GM21515 (cell line): ENCODE data around the gene CD19.
"Not testable (repeated sequence)": the region's sequence is repeated elsewhere in the genome, so short reads cannot be mapped to it uniquely, and the experiment has no call there.

Experiments
- ATAC-seq: cut with Tn5 transposase; IDR thresholded peaks from one replicate; pipeline ENCODE4 v1.9.1; 2021; ENCODE audit not compliant: unreplicated experiment

CD19 gene

DNA sequence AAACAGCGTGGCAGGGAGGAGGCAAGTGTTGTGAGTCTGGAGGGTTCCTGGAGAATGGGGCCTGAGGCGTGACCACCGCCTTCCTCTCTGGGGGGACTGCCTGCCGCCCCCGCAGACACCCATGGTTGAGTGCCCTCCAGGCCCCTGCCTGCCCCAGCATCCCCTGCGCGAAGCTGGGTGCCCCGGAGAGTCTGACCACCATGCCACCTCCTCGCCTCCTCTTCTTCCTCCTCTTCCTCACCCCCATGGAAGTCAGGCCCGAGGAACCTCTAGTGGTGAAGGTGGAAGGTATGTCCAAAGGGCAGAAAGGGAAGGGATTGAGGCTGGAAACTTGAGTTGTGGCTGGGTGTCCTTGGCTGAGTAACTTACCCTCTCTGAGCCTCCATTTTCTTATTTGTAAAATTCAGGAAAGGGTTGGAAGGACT lies at the start of gene CD19:
CD19 (plus strand) TSS at position 171 of the 425 bp plus-strand sequence; CDS start at position 201, 30 bp downstream.
- ATAC-seq, result no peak

DNA sequence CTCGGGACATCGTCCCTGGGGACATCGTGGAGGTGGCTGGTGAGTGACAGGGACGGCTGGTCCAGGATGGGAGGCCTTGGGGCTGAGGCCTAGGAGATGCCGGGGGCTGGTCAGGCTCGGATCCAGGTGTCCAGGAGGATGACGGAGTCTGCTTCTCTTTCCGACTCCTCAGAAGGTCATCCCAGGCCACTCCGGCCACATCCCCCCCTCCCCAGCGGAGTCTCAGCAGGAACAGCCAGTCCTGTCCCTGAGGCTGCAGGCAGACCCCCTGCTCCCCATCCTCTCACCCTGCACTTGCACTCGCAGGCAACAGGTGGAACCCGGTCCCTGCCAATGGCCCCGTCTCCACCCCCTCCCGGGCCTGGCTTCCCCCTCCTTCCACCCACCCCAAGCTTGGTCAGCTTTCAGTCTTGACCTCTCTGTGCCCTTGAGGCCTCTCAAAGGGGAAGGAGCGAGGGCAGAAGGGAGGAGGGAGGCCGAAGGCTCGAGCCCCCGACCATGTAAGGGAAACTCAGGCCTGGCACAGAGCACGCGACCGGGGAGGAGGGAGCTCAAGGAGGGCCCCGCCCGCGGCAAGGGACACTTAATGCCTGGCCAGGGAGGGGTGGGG lies 49.1 kb upstream of the CD19 start:
- ATAC-seq, result no peak

DNA sequence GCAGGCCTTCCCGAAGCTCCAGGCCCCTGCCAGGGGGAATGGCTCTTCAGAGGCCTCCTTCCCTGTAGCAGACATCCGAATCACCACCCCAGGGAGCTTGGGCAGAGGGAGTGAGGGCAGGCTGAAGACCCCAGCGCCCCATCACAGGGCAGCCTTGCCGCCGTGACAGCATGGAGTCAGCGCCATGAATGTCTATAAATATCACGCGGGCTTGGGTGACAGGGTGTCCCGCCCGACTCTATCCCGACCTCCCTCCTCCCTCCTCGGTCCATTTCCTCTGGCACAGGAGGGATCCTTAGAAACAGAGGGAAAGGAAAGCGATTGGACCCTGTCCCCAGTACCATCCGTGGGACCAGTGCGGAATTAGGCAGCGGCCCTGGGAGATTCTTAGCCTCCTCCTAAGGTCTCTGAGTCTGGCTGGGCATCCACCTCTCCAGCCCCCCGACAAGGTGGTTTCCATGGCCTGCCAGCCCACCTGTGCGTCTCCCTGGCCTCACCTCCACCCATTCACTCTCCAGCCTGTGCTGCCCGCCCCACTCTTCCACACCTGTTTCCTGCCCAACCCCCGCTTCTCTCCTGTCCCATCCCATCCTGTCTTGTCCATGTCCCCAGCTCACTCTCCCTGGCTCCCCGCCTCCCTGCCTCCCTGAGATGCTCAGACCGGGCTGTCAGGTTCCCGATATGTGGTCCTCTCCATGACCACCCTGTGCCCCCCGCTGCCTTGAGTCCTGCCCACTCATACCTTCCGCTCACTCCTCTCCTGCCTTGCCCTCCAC lies 48.4 kb upstream of the CD19 start:
- no peak for ATAC-seq

DNA sequence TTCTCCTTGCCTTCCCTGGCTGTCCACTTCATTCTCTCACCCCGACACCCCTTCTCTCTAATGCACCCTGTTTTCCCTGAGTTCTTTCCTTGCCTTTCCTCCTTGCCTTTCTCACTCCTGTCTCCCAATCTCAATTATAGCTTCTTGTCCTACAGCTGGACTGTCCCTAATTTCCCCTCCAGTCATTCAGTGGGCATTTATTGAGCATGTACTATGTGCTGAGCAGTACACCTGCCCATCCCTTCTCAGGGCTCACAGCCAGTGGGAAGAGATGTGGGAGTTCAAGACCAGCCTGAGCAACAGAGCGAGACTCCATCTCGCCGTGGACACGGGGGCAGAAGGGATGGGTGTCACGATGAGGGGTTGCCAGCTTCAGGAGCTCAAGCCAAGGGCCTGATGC lies 47.7 kb upstream of the CD19 start:
- ATAC-seq, result no peak

DNA sequence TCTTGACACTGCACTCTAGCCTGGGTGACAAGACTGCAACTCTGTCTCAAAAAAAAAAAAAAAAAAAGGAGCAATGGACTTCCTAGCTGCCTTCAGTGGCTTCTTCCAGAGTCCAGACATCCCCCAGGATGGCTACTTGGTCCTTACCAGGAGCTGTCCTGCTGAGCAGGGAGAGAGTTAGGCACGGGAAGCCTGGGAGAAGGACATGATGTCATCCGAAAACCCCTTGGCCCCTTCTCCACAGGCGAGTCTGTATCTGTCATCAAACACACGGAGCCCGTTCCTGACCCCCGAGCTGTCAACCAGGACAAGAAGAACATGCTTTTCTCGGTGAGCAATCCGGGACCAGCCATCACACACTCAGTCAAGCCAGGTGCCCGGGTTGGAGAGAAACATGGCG lies 44.8 kb upstream of the CD19 start:
- no peak for ATAC-seq

DNA sequence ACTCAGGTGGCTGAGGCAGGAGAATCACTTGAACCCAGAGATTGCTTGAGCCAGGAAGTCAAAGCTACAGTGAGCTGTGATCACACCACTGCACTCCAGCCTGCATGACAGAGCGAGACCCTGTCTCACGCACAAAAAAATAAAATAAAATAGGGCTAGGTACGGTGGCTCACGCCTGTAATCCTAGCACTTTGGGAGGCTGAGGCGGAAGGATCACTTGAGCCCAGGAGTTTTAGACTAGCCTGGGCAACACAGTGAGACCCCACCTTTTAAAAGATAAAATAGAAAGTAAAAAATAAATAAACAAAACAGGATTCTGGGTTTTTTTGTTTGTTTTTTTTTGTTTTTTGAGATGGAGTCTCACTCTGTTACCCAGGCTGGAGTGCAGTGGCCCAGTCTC lies 41.4 kb upstream of the CD19 start:
- not testable (repeated sequence) for ATAC-seq

DNA sequence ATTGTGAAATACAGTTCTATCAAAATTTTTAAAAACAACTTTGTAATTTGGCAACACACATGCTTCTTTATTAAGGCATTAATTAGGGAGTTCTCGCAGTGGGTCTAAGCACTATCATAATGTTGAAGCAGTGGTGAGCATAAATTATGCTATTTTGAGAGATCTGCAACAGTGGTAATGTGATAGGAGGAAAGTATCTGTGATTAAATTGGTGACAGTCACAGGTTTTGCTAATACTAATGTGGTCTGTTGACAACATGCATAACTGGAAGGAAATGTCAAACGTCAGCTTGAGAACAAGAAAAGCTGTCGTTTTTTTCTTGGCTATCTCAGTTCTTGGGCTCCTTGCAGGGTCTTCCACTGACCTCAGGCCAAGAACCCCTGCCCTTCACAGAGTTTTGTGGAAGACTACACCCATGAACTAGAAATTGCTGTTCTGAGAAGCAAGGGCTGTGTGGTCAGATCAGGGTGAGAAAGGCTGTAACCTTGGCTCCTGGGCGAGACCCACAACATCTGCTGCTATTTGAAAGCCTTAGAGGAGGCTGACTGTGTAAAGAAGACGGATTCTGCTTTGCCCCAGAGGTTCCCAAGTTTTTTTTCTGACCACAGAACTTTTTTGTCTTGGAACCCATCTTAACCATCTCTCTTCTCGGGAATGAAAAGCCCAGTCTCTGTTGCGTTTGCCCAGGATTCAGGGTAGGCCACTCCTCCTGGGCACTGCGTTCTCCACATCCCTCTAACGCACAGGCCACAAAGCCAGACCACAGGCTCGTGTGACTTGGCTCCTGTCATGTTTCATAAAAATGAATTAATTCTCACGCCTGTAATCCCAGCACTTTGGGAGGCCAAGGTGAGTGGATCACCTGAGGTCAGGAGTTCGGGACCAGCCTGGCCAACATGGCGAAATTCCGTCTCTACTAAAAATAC lies 39.5 kb upstream of the CD19 start:
- ATAC-seq, result no peak

DNA sequence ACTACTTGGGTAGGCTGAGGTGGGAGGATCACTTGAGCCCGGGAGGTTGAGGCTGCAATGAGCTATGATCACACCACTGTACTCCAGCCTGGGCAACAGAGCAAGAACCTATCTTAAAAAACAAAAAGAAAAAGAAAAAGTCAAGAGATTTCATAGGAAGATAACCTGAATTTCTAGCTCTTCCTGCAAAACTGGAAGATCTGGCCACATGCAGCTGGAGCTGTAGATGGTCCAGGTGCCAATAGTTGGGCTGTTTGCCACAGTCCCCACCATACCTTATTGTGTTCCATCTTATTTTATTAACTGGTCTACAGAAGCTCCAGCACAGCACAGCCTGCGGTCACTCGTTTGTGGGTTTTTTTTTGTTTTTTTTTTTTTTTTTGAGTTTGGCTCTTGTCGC lies 38.5 kb upstream of the CD19 start:
- no peak for ATAC-seq

DNA sequence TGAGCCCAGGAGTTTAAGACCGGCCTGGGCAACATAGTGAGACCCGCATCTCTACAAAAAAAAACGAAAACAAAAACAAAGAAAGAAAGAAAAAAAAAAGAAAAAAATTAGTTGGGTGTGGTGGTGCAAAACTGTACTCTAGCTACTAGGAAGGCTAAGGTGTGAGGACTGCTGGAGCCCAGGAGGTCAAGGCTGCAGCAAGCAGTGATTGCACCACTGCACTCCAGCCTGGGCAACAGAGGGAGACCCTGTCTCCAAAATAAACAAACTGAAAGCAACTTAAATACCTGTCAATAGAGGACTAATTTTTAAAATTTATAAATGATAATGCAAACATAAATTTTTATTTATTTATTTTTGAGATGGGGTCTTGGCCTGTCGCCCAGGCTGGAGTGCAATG lies 36.2 kb upstream of the CD19 start:
- no peak for ATAC-seq

DNA sequence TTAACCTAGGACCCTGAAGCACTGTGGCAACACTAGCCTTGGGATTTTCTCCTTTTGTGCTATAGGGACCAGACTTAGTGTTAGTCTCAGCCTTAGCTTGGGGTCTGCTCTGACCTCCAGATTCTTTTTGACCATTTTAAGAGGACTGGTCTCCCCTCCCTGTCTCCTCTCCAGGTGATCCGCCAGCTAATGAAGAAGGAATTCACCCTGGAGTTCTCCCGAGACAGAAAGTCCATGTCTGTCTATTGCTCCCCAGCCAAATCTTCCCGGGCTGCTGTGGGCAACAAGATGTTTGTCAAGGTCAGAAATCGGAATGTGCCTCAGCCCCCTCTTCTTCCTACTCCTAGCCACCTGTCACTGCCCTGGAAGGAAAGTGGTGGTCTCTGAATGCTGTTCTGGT lies 33.9 kb upstream of the CD19 start:
- ATAC-seq, result no peak

DNA sequence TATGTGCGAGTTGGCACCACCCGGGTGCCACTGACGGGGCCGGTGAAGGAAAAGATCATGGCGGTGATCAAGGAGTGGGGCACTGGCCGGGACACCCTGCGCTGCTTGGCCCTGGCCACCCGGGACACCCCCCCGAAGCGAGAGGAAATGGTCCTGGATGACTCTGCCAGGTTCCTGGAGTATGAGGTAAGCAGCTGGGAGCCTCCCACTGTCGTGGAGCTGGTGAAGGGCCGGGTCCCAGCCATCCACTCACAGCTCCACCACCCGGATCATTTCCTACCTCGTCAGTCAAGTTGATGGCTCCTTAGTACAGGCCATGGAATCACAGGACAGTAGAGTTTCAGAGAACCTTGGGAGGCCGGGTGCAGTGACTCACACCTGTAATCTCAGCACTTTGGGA lies 33.5 kb upstream of the CD19 start:
- no peak for ATAC-seq

DNA sequence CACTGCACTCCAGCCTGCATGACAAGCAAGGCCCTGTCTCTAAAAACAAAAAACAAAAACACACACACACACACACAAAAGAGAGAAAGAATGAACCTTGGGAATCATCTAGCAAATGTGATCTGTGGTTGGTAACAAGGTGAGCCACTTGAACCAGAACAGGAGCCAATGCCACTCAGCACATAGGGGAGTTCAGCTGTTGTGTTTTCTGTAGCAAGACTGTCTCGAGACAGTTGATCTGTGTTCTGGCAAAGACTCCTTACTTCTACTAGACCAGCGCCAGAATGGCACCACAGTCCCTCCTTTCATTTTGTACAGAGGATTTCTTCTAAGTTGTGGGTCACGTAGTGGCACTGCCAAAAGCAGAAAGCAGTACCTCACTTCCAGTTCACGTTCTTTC lies 32.8 kb upstream of the CD19 start:
- ATAC-seq, result no peak

DNA sequence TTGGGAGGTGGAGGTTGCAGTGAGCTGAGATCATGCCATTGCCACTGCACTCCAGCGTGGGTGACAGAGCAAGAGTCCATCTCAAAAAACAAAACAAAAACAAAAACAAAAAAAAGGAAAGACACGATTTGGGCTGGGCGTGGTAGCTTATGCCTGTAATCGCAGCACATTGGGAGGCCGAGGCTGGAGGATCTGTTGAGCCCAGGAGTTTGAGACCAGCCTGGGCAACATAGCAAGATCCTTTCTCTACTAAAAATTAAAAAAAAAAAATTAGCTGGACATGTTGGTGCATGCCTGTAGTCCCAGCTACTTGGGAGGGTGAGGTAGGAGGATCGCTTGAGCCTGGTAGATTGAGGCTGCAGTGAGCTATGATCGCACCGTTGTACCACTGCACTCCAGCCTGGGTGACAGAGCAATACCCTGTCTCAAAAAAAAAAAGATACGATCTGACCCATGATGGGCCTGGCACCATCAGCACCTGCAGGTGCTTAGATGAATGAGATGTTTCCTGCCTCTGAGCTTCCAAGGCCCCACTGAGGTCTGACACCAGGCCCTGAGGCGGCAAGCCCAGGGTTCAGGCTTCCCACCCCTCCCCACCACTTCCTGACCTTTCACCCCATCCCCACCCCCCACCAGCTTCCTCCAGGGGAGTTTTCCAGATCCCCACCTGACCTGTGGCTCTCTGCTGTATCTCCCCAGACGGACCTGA lies 31.7 kb upstream of the CD19 start:
- no peak for ATAC-seq

DNA sequence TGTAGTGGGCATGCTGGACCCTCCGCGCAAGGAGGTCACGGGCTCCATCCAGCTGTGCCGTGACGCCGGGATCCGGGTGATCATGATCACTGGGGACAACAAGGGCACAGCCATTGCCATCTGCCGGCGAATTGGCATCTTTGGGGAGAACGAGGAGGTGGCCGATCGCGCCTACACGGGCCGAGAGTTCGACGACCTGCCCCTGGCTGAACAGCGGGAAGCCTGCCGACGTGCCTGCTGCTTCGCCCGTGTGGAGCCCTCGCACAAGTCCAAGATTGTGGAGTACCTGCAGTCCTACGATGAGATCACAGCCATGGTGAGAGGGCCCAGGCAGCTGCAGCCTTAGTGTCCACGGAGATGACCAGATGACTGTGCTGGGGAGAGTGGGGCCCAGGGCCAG lies 31.2 kb upstream of the CD19 start:
- ATAC-seq, result no peak

DNA sequence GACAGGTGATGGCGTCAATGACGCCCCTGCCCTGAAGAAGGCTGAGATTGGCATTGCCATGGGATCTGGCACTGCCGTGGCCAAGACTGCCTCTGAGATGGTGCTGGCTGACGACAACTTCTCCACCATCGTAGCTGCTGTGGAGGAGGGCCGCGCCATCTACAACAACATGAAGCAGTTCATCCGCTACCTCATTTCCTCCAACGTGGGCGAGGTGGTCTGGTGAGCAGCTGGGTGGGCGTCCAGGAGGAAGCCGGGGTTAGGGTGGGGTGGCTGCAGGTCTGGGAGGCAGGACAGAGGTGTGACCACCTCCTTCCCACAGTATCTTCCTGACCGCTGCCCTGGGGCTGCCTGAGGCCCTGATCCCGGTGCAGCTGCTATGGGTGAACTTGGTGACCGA lies 29.9 kb upstream of the CD19 start:
- no peak for ATAC-seq

DNA sequence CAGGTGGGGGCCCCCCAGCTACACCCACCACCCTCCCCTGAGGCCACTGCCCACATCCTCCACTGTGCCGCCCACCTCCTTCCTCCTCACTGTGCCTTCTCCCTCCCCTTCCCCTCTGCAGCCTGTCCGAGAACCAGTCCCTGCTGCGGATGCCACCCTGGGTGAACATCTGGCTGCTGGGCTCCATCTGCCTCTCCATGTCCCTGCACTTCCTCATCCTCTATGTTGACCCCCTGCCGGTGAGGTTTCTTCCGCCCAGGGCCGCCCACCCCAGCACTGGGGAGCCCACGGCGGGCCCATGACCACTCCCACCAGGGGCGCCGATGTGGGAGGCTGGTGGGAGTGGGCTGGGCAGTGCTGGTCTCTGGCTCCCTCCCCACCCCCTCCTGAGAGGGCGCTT lies 28.9 kb upstream of the CD19 start:
- ATAC-seq, result no peak

DNA sequence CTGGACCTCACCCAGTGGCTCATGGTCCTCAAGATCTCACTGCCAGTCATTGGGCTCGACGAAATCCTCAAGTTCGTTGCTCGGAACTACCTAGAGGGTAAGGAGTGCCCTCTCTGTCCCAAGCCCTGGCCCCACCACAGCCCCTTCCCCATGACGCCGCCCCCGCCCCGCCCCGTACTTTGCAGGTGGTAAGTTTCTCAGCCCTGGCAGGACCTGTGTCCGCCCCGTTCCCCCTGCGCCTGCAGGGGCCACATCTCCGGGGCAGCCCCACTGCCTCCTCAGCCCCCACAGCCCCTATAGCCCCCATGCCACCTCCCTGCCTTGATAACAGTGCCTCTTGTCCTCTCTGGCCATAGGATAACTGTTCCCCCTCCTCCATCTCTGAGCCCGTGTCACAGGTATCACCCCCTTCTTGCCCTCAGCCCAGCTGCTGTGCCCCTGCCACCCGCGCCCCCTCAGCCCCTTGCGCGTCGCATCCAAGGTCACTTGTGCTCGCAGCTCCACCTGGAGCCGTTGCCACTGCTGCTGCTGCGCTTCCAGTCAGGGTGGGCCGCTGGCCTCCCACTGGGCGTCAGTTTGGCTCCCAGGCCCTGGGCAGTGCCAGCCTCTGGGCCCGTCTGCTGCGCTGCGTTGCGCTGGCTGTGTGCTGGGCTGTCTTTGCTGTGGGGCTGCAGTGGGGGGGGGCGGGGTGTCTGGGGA lies 28.3 kb upstream of the CD19 start:
- no peak for ATAC-seq

DNA sequence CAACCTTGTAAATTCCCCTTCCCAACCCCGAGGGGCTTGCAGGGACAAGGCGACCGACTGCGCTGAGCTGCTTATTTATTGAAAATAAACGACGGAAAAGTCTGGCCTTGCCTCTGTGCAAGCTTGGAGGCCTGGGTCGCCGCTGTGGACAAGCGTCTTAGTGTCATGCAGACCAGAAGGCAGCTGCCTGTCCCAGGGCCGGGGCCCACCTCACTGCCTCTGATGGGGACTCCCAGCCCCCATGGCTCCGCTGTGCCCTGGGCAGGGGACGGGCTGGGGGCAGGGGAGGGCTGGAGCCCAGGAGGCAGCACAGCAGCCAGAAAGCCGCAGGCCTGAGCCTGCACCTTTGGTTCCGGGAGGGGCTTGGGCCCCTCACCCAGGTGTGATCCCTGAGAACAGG lies 27.4 kb upstream of the CD19 start:
- no peak for ATAC-seq

DNA sequence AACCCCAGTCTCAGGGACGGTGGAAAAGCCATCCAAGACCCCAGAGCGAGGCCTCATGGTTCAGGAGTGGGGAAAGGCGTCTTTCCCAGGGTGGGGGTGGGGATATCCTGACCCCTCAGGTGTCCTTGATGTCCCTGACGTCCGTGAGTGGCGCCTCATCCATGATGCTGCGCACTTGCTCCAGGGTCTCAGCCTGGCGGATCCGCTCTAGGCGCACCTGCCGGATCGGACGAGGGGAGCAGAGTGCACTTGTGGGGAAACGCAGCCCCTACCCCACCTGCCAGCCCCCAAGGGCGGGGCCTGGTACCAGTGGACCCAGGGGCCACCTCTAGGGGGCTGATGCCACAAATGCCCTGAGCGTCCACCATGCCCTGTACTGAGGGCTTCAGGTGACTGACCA lies 26.9 kb upstream of the CD19 start:
- no peak for ATAC-seq

DNA sequence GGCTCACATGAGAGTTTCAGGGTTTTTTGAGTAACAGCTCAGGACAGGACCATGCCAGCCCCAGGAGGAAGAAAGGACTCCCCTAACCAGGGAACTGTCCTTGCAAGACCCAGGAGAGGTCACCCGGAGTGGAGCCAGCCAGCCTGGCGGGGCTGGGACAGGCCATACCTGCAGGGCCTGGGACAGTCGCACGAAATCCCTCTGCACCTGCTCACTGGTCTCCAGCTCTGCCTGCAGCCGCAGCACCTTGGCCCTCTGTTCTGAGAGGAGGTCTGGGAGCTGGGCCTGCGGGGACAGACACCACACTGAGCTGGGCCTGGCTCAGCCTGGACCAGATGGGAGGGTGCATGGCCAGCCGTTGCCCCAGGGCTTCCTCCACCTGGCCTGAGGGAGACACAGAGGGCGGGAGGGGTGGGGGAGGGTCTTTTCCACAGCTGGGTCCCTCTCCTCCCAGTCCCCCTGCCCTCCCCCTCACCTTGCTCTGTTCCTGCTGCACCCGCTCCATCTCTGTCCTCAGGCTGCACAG lies 26.5 kb upstream of the CD19 start:
- no peak for ATAC-seq
